HG03571 (cell line): ENCODE measurements around the gene PPM1A.

Experiments used
- ATAC-seq: cut with Tn5 transposase; IDR thresholded peaks from one replicate; pipeline ENCODE4 v1.9.1; 2021; ENCODE audit not compliant: unreplicated experiment

The PPM1A gene

DNA sequence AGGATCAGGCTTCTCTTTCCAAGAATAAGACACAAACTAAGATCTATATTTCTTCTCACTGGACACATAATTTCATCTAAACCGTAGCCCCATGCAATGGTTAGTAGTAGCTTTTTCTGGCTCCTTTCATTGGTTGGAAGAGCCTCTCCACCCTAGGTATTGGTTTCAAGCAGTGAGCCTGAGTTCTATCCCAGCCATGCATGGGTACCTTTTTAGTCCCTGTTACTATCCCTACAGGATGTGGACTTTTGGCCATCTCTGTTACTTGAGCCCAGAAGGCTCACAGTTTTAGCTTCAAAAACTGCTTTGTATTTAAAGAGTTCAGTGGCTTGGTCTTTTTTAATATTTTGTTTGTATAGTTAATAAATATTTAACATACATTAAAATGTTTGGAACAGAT, 16.1 kb downstream of the PPM1A start:
- no peak for ATAC-seq

DNA sequence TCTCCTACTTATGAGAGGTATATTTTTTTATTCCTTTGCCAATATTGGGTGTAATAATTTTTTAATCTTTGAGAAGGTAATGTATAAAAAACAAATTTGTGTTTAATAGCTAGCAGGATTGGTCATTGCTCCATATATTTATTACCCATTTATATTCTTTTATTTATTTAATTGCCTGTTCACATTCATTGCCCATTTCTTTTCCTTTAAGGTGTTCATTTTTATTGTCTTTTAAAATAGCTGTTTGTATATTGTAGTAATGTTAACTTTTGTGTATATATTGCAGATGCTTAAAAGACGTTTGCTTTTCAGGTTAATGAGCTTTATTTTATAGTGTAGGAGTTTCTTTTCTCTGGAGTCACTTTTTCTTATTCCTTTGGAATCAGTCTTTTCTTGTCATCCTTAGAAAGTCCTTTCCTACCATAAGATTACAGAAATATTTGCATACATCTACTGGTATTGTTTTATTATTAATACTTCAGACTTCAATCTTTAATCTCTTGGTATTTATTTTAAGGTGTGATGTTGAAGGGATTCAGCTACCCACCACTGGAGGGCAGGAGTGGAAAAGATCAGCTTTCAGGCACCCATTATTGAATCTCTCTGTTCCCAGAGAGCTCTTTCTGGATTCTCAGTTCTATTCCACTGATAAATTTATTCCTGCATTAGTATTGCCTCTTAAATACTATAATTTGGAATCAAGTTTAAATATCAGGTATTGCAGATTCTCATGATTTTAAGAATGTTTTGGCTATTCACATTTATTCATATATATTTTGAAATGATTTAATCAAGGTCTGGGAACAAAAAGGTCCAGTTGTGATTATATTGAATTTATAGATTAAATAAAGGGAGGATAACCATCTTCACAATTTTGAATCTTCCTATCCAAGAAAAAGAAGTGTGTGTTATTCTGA, 17.3 kb downstream of the PPM1A start:
- no peak for ATAC-seq

DNA sequence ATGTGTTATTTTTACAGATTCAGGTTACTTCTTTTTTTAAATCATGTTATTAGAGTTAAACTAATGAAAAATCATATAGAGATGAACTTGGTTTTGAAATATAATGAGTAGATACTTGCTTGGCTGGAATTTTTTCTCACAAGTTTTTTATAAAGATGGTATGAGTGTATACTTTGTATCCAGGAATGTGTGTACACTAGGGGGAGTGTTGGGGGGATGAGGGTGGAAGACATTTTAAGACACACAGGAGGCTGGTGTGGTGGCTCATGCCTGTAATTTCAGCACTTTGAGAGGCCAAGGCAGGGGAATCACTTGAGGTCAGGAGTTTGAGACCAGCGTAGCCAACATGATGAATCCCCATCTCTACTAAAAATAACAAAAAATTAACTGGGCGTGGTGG, 23.2 kb downstream of the PPM1A start:
- no peak for ATAC-seq

DNA sequence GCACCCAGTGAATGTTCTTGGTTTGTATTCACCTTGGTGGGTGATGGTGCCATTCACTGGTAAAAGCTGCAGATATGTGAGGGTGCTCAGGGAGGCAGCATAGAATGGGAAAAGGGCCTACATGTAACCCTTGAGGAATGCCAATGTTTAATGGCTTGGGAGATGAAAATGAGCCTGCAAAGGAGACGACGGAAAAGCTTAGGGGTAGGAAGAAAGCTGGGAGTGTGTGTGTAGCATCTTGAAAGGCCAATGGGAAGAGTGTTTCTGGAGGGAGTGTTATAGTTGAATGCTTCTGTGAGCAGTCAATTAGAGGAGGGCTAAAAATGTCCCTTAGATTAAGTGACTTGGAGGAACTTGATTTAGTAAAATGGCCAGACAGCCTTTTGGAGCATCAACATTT, 24.9 kb downstream of the PPM1A start:
- no peak for ATAC-seq

DNA sequence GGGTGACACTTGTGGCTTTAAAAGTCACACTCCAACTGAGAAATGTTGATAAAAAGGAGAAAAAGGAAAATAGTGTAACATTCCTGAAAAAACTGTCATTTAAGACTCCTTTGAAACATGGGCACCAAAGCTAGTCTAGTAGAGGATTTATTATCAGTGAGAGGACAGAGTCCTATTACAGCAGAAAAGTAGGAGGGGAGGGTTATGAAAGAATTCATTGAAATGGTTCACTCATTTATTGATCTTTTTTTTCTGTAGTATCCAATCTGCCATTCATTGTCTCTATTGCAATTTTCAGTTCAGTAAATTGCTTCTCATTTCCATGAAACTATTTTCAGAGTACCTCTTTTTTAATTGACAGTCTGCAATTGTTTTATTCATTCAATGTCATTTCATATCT, 25.4 kb downstream of the PPM1A start:
- ATAC-seq = no peak

DNA sequence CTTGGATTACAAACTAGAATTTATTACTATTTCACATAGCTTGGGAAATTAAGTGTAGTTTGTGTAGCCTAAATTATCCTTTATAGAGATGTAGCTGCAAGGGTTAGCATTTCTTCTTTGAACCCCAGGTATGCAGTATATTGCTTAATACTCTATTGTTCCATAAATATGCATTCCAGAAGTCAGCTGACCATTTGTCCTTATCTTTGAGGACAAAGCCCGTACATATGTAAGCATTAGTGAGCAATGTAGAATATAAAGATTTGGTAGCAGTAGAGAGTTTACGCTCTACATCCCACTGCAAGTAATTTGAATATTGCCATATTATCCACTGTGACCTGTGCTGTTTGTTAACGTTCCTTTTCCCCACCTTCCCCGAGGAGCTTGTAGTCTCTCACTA, 26.9 kb downstream of the PPM1A start:
- no peak for ATAC-seq

DNA sequence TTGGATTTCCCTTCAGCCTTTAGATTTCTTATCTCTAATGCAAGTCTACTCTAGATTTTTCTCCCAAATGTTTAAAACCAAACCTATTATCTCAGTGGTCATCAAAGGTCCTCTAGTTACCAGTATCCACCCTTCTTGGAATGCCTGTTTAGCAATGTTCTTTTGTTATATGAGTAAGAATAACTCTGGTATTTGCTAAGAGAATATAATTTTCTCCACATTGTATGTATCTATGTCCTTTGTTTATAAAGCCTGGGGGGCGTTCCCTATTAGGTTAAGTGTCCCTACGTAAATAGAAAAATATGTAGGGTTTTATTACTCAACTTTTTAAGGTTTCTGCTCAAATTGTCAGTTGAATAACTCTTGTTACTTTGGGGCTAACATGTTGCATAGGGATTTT, 27.3 kb downstream of the PPM1A start:
- no peak for ATAC-seq

DNA sequence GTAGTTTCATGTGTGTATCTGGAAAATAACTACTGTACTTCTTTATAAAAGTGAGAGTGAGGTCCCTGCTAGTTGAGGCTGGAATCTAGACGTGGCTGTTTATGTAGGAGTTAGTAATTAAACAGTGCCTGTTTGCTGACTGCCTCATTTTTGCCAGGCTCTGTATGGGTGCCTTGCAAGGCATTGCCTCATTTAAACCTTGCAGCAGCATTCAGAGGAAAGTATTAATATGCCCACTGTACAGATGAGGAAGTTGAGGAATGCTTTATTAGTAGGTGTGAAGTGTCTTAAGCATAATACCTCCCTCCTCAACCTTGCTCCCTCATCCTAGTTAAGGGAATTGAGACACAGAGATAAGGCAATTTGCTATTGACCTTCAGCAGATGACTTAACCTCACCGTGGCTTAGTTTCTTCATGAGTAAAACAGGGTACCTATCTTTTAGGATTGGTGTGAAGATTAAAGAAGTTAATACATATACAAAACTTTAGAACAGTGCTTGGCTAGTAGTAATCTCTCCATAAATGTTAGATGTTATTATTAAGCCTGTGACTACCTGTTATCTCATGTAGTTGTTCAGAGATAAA, 28.7 kb downstream of the PPM1A start:
- no peak for ATAC-seq

DNA sequence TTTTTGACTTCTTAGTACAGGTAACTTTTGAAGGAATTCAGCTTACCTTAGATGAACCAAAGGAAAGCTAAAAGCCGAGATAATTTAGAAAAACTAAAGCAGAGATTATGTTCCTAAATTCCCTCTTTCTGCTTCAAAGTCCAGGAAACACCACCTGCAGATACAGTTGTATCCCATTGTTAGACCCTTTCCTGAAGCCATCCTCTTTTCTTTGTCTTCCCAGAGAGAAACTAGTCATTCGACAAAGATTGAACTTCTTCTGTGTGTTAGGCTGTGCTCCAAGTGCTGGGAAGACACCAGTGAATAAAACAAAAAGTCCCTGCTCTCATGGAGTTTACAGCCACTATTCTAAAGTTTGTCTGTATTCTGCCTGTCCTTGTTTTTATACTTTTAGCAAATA, 29.3 kb downstream of the PPM1A start:
- no peak for ATAC-seq

DNA sequence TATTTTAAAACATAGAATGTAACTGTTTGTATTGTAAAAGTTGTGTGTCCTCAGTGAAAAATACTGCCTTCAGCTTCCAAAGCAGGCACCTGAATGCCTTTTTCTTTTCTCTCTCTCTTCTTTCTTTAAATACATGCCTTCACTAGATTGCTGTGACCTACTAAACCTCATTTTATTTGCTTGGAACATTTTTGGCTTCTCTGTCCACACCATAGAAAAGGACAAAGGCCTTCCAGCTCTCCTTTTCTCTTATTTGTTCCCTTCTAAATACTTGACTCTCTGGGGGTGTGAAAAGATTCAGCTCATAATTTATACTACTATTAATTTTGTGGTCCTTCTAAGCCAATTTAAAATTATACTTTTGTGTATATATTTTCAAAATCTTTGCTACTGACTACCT, 38.4 kb downstream of the PPM1A start:
- no peak for ATAC-seq

DNA sequence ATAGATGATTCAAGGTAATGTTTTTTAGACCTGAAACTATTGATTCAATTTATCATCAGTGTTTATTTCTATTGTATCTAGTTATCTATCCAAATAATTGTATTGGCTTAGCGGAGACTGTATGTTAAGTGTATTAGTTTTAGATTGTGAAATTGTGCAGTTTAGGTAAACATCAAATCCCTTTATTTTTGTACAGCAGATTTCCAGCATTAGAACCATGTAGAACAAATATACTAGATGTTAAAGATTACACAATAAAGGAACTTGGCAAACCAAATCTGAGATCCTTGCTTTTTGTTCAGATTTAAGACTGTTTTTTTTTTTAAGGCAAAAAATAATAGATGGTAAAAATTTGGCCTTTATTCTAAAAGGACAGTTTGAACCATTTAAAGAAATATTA, 39.3 kb downstream of the PPM1A start:
- ATAC-seq = no peak

DNA sequence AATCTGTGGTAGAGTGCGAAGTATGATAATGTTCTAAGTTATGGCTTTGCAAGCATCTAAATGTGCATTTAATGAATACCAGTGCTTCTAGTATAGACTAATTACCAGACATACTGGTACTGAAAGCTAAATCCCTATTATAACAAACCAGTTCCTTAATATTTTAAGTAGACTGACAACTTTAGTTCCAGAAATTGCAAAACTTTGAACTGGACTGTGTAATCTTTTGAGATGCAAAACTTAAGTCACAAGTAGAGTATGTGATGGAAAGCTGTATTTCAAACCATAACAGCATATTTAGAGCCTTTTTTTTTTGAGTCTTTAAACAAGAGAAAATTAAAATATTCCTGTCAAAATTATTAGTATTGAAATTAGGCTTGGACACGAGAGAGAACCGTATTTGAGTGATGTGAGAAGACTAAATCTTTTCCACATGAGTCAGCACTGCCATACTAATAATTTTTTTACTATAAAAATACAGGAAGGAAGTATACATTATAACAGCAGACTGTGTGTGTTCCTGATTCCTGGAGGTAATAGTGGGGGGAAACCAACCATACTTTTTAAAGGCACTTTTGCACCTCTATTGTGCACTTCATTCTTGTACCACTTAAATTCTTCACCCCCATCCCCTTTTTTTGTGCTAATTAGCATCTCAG, 45.5 kb downstream of the PPM1A start:
- ATAC-seq = no peak

DNA sequence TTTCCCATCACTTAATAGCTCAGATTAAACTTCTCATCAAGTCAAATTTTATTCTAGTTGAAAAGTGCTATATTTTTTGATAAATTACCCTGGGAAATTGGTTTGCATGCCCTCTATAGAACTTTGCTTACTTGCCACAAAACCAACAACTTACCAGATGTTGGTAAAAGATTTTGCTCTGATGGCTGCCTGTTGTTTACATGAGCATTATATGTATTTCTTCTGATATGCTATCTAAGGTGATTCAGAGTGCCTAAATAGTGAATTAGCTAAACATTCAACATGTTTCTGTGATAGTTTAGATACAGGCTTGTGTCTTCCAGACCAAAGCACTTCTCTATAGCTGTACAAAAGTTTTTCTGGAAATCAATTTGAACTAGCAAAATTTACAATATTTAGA, 51.0 kb downstream of the PPM1A start:
- no peak for ATAC-seq

DNA sequence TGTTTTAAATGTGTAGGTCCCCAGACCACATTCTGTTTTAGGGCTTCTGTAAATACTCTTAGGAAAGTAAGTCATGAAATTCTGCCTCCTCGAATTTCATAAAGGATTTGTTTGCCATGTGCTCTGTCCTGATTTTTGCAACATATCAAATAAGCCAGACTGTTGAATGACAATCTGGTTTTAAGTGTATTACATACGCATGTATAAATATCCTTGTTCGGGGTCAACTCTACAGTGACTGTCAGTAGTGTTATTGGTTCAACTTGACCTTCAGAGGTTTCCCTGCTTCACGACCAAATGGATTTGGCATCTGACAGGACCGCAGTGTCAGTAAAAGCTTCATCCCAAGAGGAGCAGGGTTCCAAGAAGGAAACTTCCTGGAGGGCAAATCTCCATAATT, 52.7 kb downstream of the PPM1A start:
- ATAC-seq = no peak

DNA sequence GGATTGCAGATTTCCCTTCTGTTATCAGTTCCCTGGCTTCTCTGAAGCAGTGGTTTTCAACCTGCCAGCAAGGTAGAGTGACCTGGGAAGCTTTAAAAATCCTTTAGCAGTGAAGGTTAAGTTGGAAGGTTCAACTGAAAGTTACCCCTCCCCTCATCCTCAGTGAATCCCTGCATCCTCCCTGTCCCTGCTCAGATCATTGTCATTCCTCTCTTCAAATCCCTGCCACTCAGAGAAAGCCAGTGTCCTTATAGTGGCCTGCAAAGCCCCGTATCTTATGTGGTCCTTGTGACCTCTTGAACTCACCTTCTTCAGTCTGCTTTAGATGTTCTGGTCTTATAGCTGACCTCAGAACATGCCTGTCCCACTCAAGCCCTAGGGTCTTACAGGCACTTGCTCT, 53.6 kb downstream of the PPM1A start:
- no peak for ATAC-seq

DNA sequence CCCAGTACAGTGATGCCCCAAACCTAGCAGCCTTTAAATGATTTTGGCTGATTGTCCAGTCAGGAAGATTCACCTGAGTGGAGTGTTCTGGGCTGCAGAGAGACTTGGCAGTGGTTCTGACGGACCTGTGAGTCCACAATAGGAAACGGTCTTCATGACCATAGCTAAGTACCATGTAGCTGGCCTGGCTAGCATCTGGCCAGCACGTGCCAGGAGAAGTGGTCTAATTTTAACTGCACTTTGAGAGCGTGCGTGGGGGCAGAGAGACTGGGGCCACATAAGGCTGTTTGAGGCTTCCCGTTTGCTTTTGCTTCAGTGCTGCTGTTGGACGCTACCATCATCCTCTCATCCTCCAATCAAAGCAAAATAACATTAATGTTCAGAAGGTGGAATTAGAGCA, 54.7 kb downstream of the PPM1A start:
- no peak for ATAC-seq

DNA sequence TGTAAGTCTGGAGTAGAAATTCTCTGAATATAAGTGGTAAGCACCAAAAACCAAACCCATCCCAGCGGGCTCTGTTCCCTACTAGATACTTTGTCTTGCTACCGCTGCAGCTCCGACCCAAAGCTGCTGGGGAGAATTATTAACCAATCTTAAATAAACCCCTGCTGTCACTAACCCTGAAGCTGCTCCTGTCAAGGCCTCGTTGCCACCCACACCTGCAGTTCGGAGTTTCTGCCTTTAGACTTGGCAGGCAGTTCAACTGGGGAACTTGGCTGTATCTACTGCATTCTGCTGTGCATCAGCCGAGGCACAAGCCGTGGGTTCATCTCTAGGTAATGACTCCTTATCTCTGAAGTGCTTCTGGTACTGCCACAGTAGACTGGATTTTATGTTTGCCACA, 55.5 kb downstream of the PPM1A start:
- ATAC-seq = no peak

DNA sequence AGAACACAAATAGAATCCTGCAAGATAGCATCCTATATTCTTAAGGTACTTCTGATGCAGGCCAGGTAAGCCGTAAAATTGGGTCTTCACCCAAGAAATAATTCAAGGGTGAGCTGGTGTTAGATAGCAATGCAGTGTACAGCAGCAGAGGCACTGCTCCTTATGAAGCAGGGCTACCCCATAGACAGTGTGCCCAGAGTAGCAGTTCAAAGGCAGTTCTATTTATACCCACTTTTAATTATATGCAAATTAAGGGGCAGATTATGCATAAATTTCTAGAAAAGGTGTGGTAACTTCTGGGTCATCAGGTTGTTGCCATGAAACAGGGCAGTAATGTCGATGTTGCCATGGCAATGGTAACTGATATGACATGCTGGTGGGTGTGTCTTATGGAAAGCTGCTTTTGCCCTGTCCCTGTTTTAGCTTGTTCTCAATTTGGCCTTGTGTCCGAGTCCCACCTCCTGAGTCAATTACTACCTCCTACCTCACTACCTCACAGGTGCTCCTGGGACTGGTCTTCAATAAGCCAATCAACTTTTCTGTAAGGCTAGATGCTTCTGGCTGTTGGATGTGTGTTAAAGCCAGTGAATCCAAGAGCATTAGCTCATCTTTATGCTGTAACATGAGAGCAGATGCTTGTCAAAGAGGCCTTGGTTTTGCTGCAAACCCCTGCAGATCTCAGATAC, 61.0 kb downstream of the PPM1A start:
- no peak for ATAC-seq

DNA sequence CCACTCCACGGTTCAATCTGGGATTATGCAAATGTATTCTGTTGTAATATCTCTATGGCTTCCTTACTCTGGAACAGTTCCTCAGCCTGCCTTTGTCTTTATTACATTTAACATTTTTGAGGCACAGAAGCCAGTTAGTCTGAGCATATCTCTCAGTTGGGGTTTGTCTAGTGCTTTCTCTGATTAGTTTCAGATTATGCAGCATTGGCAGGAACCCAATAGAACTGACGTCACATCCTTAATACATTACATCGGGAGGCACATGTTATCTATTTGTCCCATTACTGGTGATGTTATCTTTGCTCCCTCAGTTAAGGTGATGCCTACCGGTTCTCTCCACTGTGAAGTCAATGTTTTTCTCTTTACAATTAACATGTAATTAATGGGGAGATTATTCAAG, 62.4 kb downstream of the PPM1A start:
- ATAC-seq = no peak

DNA sequence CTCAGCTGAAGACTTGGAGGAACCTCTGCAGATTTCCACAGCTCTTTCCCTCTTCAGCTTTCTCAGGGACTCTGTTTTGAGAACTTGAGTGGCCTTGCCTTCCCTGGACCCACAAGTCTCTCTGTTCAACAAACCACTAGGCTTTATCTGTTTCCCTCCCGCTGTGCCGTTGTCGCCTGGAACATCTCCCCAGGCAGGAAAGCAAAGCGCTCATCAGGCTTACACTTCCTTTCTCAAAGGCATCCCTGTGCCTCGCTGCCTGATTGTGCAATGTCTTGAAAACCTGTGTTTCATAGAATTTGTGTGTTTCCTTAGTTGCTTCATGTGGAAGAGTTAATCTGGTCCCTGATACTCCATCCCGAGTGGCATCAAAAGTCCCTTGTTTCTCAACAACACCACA, 64.1 kb downstream of the PPM1A start:
- no peak for ATAC-seq

DNA sequence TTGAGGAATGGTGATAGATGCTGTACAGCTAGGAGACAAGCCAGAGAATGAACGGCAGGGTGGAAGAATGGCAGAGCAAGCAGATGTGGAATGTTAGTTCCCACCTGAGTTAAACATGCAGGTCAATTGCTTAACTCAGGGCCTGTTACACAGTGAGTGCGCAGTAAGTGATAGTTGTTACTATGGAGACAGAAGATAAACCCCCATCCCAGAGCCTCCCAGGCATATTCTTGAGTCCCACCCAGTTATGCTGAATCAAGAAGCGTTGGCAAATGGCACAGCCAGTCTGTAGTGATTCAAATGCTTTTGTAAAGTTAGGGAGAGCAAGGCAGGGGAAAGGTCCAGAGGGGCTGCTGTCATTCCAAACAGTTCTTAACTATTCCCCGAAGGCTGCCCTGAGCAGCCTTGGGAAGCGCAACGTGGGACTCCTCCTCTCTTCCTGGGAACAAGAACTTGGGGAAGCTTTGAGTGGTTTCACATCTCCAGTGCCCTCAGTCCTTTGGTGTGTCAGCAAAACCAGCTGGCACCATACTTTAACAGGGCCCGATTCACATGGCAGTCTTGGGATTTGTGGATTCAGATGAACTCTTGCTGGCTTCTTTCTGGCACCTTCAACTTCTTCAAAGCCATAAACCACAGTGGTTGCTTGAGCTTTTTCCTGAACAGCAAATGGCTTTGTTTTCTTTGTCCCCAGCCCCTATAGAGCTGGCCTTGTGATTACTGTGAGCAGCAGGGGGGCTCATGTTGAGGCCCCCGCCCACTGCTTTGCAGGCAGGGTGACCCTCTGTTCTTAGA, 66.4 kb downstream of the PPM1A start:
- ATAC-seq = no peak
